Measurements from ENCODE around the gene SLC36A3. TPM values are rescaled to one million over a fixed set of nuclear protein-coding genes. Genes with fewer than 3 reads are reported as not detected.

SLC36A3 gene
- total RNA-seq, 4 donors from 2014 or later, result not detected

GRCh38 chr5:151338734-151339133, 35.2 kb upstream of the SLC36A3 start:
- WGBS, result 89% methylated on average over 4 of the region's 4 CpGs
- peak; percentile 57 for DNase-seq (ENCODE audit: extremely low spot score)
- intact Hi-C loops (cut with DNase I), result no loop called here
- TF ChIP-seq EP300 (IDR thresholded peaks at IDR 0.05) (no peak), POLR2A (IDR thresholded peaks at IDR 0.05; ENCODE audit: low read depth) (no peak)
- TF ChIP-seq, protein P1, sequence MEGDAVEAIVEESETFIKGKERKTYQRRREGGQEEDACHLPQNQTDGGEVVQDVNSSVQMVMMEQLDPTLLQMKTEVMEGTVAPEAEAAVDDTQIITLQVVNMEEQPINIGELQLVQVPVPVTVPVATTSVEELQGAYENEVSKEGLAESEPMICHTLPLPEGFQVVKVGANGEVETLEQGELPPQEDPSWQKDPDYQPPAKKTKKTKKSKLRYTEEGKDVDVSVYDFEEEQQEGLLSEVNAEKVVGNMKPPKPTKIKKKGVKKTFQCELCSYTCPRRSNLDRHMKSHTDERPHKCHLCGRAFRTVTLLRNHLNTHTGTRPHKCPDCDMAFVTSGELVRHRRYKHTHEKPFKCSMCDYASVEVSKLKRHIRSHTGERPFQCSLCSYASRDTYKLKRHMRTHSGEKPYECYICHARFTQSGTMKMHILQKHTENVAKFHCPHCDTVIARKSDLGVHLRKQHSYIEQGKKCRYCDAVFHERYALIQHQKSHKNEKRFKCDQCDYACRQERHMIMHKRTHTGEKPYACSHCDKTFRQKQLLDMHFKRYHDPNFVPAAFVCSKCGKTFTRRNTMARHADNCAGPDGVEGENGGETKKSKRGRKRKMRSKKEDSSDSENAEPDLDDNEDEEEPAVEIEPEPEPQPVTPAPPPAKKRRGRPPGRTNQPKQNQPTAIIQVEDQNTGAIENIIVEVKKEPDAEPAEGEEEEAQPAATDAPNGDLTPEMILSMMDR (IDR thresholded peaks at IDR 0.05), result no peak
- Histone ChIP-seq H3K27me3 (peaks cover 0 to 3% (median 0%) of the 10 kb centered on the region in 4 donors), H3K4me3 (no peak overlapping the region), H3K4me1 (no peaks in the 10 kb centered on the region), H3K27ac (replicated peaks in 1 of 4) (no peak overlapping the region), H3K36me3 (no peaks in the 10 kb centered on the region), H3K9me3 (no peaks in the 10 kb centered on the region)

DNA sequence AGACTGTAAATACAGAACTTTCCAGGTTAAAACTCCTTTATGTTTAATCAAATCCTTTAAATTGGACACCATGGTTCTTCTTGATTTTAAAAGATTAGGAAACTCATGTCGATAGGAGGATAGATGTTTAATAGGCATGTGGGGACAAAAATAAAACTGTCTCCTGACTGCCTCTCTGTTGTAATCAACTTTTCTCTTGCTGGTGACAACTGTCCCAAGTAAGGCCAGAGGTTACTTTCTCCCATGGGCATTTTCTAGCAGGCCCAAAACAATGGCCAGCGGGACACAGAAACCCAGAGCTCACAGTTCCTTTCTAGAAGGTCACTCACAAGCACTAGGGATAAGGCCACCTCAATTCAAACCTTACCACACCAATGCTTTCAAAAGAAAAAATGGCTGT, 29.3 kb upstream of the SLC36A3 start:
- Histone ChIP-seq H3K36me3 (no peaks in the 10 kb centered on the region), H3K4me1 (no peaks in the 10 kb centered on the region), H3K9me3 (no peaks in the 10 kb centered on the region), H3K27ac (replicated peaks in 1 of 4) (no peak overlapping the region), H3K4me3 (no peak overlapping the region), H3K27me3 (peaks cover 0 to 3% (median 0%) of the 10 kb centered on the region in 4 donors)
- WGBS, result 72% methylated on average over 2 of the region's 2 CpGs
- intact Hi-C loops (cut with DNase I), result no loop called here
- no peak for TF ChIP-seq EP300 (IDR thresholded peaks at IDR 0.05)
- TF ChIP-seq, protein P1 (IDR thresholded peaks at IDR 0.05), result no peak
- TF ChIP-seq POLR2AphosphoS5 (IDR thresholded peaks at IDR 0.05), result no peak
- no peak for TF ChIP-seq POLR2A (IDR thresholded peaks at IDR 0.05; ENCODE audit: low read depth)
- no peak for DNase-seq (ENCODE audit: extremely low spot score)

DNA sequence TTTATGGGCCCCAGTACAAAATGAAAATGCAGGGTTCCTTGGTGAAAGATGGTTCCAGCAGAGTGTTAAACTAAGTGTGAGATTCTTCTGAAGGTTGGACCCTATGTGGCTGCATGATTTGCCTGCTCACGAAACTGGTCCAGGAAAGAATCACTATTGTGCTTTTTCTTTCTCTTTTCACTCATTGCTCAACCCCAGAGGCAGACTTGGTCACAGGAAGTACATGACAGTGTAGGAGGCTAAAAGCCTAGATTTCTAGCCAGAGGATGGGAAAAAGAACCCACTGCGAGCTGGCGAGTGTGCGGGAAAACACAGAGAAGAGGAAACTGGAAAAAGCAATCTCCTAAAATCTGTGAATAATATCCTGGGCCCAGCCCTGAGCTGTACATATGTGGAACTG, 25.2 kb upstream of the SLC36A3 start:
- no peak overlapping the region for H3K27ac ChIP-seq (replicated peaks in 1 of 4)

DNA sequence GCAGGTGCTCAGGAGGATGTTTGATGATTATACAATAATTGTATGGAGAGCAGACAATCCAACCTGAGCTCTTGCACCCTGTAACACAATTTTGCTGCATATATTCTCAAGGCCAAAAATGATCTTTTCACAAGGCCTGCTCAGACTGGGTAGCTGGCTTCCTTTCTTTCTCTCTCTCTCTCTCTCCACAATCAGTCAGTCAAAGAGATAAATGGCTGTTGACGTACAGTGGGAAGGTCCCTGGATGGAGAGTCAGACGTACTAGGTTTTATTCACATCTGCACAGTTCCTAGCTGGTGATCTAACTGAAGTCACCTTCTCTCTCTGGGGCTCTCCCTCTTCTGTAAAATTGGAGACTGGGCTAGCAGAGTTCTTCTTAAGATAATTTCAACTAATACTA, 24.0 kb upstream of the SLC36A3 start:
- WGBS, result 57% methylated on average over 2 of the region's 2 CpGs
- Histone ChIP-seq H3K4me3 (no peak overlapping the region), H3K27me3 (no peaks in the 10 kb centered on the region), H3K4me1 (no peaks in the 10 kb centered on the region), H3K27ac (replicated peaks in 1 of 4) (no peak overlapping the region), H3K9me3 (no peaks in the 10 kb centered on the region), H3K36me3 (no peaks in the 10 kb centered on the region)
- intact Hi-C loops (cut with DNase I), result no loop called here
- TF ChIP-seq EP300 (IDR thresholded peaks at IDR 0.05) (no peak), POLR2AphosphoS5 (IDR thresholded peaks at IDR 0.05) (no peak), POLR2A (IDR thresholded peaks at IDR 0.05; ENCODE audit: low read depth) (no peak)
- TF ChIP-seq, protein P1 (IDR thresholded peaks at IDR 0.05), result no peak
- DNase-seq (ENCODE audit: extremely low spot score), result peak; percentile 7

More for the DNA sequence above, 25.2 kb upstream of the SLC36A3 start:
- no peaks in the 10 kb centered on the region for H3K36me3 ChIP-seq
- no peak for TF ChIP-seq POLR2AphosphoS5 (IDR thresholded peaks at IDR 0.05)
- TF ChIP-seq, protein P1 (IDR thresholded peaks at IDR 0.05), result no peak
- TF ChIP-seq EP300 (IDR thresholded peaks at IDR 0.05), result no peak
- TF ChIP-seq POLR2A (IDR thresholded peaks at IDR 0.05; ENCODE audit: low read depth), result no peak
- intact Hi-C loops (cut with DNase I), result no loop called here
- WGBS, result 78% methylated on average over 4 of the region's 4 CpGs
- H3K4me1 ChIP-seq, result no peaks in the 10 kb centered on the region
- no peaks in the 10 kb centered on the region for H3K27me3 ChIP-seq
- H3K4me3 ChIP-seq, result no peak overlapping the region
- DNase-seq (ENCODE audit: extremely low spot score), result peak; percentile 72
- no peaks in the 10 kb centered on the region for H3K9me3 ChIP-seq

GRCh38 chr5:151326266-151326665, 22.7 kb upstream of the SLC36A3 start:
- no peak overlapping the region for H3K27ac ChIP-seq (replicated peaks in 1 of 4)
- no peak overlapping the region for H3K4me3 ChIP-seq
- H3K9me3 ChIP-seq, result no peaks in the 10 kb centered on the region
- H3K36me3 ChIP-seq, result no peaks in the 10 kb centered on the region
- TF ChIP-seq POLR2A (IDR thresholded peaks at IDR 0.05; ENCODE audit: low read depth) (no peak), EP300 (IDR thresholded peaks at IDR 0.05) (no peak), POLR2AphosphoS5 (IDR thresholded peaks at IDR 0.05) (no peak)
- TF ChIP-seq, protein P1 (IDR thresholded peaks at IDR 0.05), result no peak
- DNase-seq (ENCODE audit: extremely low spot score), result peak; percentile 70
- no peaks in the 10 kb centered on the region for H3K27me3 ChIP-seq
- intact Hi-C loops (cut with DNase I), result no loop called here
- H3K4me1 ChIP-seq, result no peaks in the 10 kb centered on the region
- WGBS, result 81% methylated on average over 3 of the region's 3 CpGs
